Measurements from ENCODE around the gene C1orf105.

DNA sequence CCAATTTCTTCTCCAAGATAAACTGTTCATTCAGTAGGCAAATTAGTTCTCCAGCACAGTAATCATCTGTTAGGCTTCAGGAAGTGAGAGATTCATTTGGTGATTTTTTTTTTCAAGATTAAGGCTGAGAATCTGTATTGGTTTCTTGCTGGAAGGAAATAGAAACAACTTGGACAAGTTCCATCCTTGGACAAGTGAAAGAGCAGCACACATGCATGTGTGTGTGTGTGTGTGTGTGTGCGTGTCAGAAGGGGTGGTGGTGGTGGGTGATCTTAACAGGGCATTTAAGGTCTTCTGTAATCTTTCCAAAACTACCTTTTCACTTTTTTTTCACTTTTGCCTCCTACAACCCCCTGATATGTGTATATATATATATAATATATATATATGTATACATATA lies 96.6 kb downstream of the C1orf105 start:
- TF ChIP-seq ZNF24 (IDR thresholded peaks at IDR 0.05) (no peak), ZBTB38 (CRISPR knock-in tag; IDR thresholded peaks at IDR 0.05) (no peak), POLR2AphosphoS5 (IDR thresholded peaks at IDR 0.05; ENCODE audit: low read depth, low read length) (no peak), YEATS2 (CRISPR knock-in tag; IDR thresholded peaks at IDR 0.05; ENCODE audit: borderline replicate concordance) (no peak)

All from HepG2 (cell line).